Measurements from ENCODE around the gene SLC25A23. TPM values are rescaled to one million over a fixed set of nuclear protein-coding genes. Genes with fewer than 3 reads are reported as not detected.
A peak's percentile ranks its signal among the peaks of the same experiment; 100 is the strongest.

SLC25A23 gene
- total and polyA plus RNA-seq, 10 donors: 7.5 to 39.6 (median 18.5) TPM

DNA sequence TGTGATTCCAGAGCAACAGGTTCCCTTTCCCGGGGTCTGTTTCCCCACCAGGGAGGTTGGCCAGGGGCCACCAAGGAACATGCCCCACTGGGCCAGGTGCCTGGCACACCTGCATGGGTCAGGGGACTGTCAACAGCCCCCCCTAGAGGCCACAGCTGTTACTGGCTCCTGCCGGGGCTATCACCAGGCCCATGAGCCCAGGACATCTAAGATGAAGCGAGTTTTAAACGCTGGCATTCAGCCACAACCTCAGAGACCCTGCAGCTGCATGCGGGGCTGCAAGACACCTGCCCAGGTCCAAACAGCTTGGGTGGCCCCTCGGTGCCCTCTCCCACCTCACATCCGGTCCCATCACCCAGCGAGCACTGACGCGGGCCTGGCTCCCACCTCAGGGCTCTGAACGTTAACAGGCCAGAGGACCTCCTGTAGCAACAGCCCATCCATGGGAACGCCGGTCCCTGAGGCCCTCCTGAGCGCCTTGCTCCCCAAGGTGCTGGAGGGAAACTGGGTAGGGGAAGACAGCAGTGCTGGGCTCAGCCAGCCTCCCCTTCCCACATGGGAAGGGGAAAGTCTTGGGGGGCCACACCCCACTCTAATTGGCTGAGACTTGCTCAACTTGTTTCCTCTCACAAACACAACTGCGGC, 47.0 kb downstream of the SLC25A23 start:
- Histone ChIP-seq H3K36me3 (peaks cover 3 to 50% (median 41%) of the 10 kb centered on the region in 6 donors), H3K4me3 (no peak overlapping the region), H3K4me1 (peaks cover 0 to 5% (median 0%) of the 10 kb centered on the region in 6 donors), H3K27ac (peak overlapping the region in 4 of 8 donors; percentile 1 to 51 (median 50)), H3K9me3 (no peaks in the 10 kb centered on the region), H3K27me3 (replicated peaks in 1 of 7) (no peaks in the 10 kb centered on the region)
- TF ChIP-seq, protein P1, sequence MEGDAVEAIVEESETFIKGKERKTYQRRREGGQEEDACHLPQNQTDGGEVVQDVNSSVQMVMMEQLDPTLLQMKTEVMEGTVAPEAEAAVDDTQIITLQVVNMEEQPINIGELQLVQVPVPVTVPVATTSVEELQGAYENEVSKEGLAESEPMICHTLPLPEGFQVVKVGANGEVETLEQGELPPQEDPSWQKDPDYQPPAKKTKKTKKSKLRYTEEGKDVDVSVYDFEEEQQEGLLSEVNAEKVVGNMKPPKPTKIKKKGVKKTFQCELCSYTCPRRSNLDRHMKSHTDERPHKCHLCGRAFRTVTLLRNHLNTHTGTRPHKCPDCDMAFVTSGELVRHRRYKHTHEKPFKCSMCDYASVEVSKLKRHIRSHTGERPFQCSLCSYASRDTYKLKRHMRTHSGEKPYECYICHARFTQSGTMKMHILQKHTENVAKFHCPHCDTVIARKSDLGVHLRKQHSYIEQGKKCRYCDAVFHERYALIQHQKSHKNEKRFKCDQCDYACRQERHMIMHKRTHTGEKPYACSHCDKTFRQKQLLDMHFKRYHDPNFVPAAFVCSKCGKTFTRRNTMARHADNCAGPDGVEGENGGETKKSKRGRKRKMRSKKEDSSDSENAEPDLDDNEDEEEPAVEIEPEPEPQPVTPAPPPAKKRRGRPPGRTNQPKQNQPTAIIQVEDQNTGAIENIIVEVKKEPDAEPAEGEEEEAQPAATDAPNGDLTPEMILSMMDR (IDR thresholded peaks at IDR 0.05 in 8 of 11, conservative IDR thresholded peaks at IDR 0.05 in 3 of 11): peak in 9 of 11 experiments; percentile 22 to 69 (median 54)
- TF ChIP-seq POLR2A (IDR thresholded peaks at IDR 0.05): no peak
- TF ChIP-seq POLR2AphosphoS5 (IDR thresholded peaks at IDR 0.05): peak; percentile 8 to 57 (median 28)
- intact Hi-C loops (cut with DNase I; ENCODE audit: low total_unique reads): no loop called here
- 67 to 78% (median 70%) methylated on average over 15 of the region's 15 CpGs for WGBS, 5 donors
- DNase-seq: no peak

- 79 to 91% (median 79%) methylated on average over 8 to 12 of the region's 12 CpGs for WGBS, 5 donors
- TF ChIP-seq POLR2AphosphoS5 (IDR thresholded peaks at IDR 0.05): peak in 1 of 3 donors; percentile 20
- TF ChIP-seq, protein P1 (IDR thresholded peaks at IDR 0.05 in 8 of 11, conservative IDR thresholded peaks at IDR 0.05 in 3 of 11): no peak
- no peaks in the 10 kb centered on the region for H3K9me3 ChIP-seq
- H3K4me1 ChIP-seq: peaks cover 0 to 5% (median 0%) of the 10 kb centered on the region in 6 donors
- H3K27me3 ChIP-seq (replicated peaks in 1 of 7): no peaks in the 10 kb centered on the region
- peaks cover 3 to 45% (median 36%) of the 10 kb centered on the region in 6 donors for H3K36me3 ChIP-seq
- H3K4me3 ChIP-seq: no peak overlapping the region
- DNase-seq: no peak
- intact Hi-C loops (cut with DNase I; ENCODE audit: low total_unique reads): no loop called here
- H3K27ac ChIP-seq: peak overlapping the region in 1 of 8 donors; percentile 51
Observed at GRCh38 chr19:6412061-6412446, 47.5 kb downstream of the SLC25A23 start.

GRCh38 chr19:6409346-6409745, 50.2 kb downstream of the SLC25A23 start:
- Histone ChIP-seq H3K4me3 (no peak overlapping the region), H3K36me3 (peaks cover 0 to 18% (median 9%) of the 10 kb centered on the region in 6 donors), H3K27ac (no peak overlapping the region), H3K4me1 (peaks cover 0 to 5% (median 0%) of the 10 kb centered on the region in 6 donors), H3K27me3 (replicated peaks in 1 of 7) (no peaks in the 10 kb centered on the region), H3K9me3 (no peaks in the 10 kb centered on the region)
- TF ChIP-seq POLR2A (IDR thresholded peaks at IDR 0.05): no peak
- no peak for TF ChIP-seq POLR2AphosphoS5 (IDR thresholded peaks at IDR 0.05)
- TF ChIP-seq, protein P1 (IDR thresholded peaks at IDR 0.05 in 8 of 11, conservative IDR thresholded peaks at IDR 0.05 in 3 of 11): no peak
- intact Hi-C loops (cut with DNase I; ENCODE audit: low total_unique reads): no loop called here
- 89 to 97% (median 95%) methylated on average over 6 of the region's 6 CpGs for WGBS, 5 donors
- DNase-seq: no peak

- DNase-seq: no peak
- no peaks in the 10 kb centered on the region for H3K27me3 ChIP-seq (replicated peaks in 1 of 7)
- WGBS, 5 donors: 68 to 83% (median 72%) methylated on average over 5 of the region's 5 CpGs
- no peak overlapping the region for H3K4me3 ChIP-seq
- intact Hi-C loops (cut with DNase I; ENCODE audit: low total_unique reads): no loop called here
- TF ChIP-seq POLR2A (IDR thresholded peaks at IDR 0.05): no peak
- H3K36me3 ChIP-seq: no peaks in the 10 kb centered on the region
- no peaks in the 10 kb centered on the region for H3K9me3 ChIP-seq
- no peak overlapping the region for H3K27ac ChIP-seq
- no peaks in the 10 kb centered on the region for H3K4me1 ChIP-seq
Observed at GRCh38 chr19:6406401-6406800, 53.2 kb downstream of the SLC25A23 start.

All from spleen (tissue), 11 donors.